HepG2 (cell line): ENCODE measurements around the gene EXOSC6. TPM values are rescaled to one million over a fixed set of nuclear protein-coding genes. Genes with fewer than 3 reads are reported as not detected.
"Not testable (repeated sequence)": the region's sequence is repeated elsewhere in the genome, so short reads cannot be mapped to it uniquely, and the experiment has no call there.

ENCODE experiments used
- ATAC-seq: fragments of 200-7000 bp; cut with Tn5 transposase; 3 replicates; pipeline ENCODE4 v1.9.1; 2020; ENCODE audit warnings: mild to moderate bottlenecking, moderate library complexity
- BruUV-seq: library from RNA; stranded (reverse); fragments of 400-500 nt; replicated peaks from 2 replicates; lab custom pipeline; 2021; lab: Mats Ljungman, UMichigan
- CTCF ChIA-PET: fragments of 300-600 bp; formaldehyde crosslinking; extraction: SDS; loops from one replicate; lab custom pipeline; 2021; ENCODE audit warnings: low total read pairs, inconsistent platforms, low intra/inter-chr PET ratio; lab: Yijun Ruan, JAX
- POLR2A ChIA-PET: fragments of 350-600 bp; sonication (Branson Sonifier 250); formaldehyde crosslinking; loops from one replicate; lab custom pipeline; 2020; ENCODE audit warnings: antibody characterized with exemption, inconsistent platforms; lab: Yijun Ruan, JAX
- DNase-seq: peaks from one replicate; pipeline ENCODE4 v3.0.0-alpha.2; 2015; ENCODE audit warnings: low spot score
- FAIRE-seq: peaks from 3 replicates; lab custom pipeline; 2011; peaks lifted over from hg19 to GRCh38; lab: Jason Lieb, UNC
- H2AFZ ChIP-seq: one replicate; pipeline ENCODE4 v1.6.1; 2011; ENCODE audit warnings: low read length, inconsistent platforms
- H3K27ac ChIP-seq: fragments of 300-600 bp; 3 replicates; pipeline ENCODE4 v1.8.0; 2011; ENCODE audit warnings: mixed run types, mild to moderate bottlenecking, mixed read lengths, low read length, inconsistent platforms; ENCODE audit not compliant: insufficient read depth; ENCODE audit errors: extremely low read length
- H3K27me3 ChIP-seq, 2 experiments: fragments of 200-600 bp in 1 of 2; 2 replicates in 1 of 2; 3 replicates in 1 of 2; pipeline versions ENCODE4 v1.6.0 to v1.8.0; 2011; ENCODE audit warnings: low read length in 2 of 2, mild to moderate bottlenecking in 2 of 2, moderate library complexity in 2 of 2, inconsistent platforms in 1 of 2; ENCODE audit not compliant: insufficient read depth in 2 of 2, control insufficient read depth in 1 of 2
- H3K36me3 ChIP-seq, 2 experiments: fragments of 200-600 bp in 1 of 2; replicated peaks in 1 of 2; 2 replicates in 1 of 2; 3 replicates in 1 of 2; pipeline versions ENCODE4 v1.5.1 to v1.8.0; 2011; ENCODE audit warnings: low read length in 2 of 2, inconsistent platforms in 1 of 2; ENCODE audit not compliant: insufficient read depth in 2 of 2, control insufficient read depth in 1 of 2
- H3K4me1 ChIP-seq: 2 replicates; pipeline ENCODE4 v1.5.1; 2012; ENCODE audit warnings: low read length, inconsistent platforms; ENCODE audit not compliant: insufficient read depth
- H3K4me2 ChIP-seq: 2 replicates; pipeline ENCODE4 v1.6.0; 2011; ENCODE audit warnings: low read depth, low read length, inconsistent platforms
- H3K4me3 ChIP-seq, 3 experiments: fragments of 200-600 bp in 1 of 3; sonication (generic), shearing (Covaris generic) in 1 of 3; replicated peaks in 1 of 3; 2 replicates each; pipeline ENCODE4 v1.5.1; 2011 to 2016; ENCODE audit warnings: low read length in 3 of 3, inconsistent platforms in 2 of 3, low read depth in 2 of 3, mild to moderate bottlenecking in 2 of 3, control low read depth in 1 of 3, mixed read lengths in 1 of 3; ENCODE audit not compliant: insufficient read depth in 1 of 3
- H3K79me2 ChIP-seq: one replicate; pipeline ENCODE4 v1.6.1; 2011; ENCODE audit warnings: low read length, inconsistent platforms; ENCODE audit not compliant: insufficient read depth
- H3K9ac ChIP-seq: 2 replicates; pipeline ENCODE4 v1.6.0; 2011; ENCODE audit warnings: mild to moderate bottlenecking, low read depth, low read length, inconsistent platforms; ENCODE audit not compliant: insufficient read depth
- H3K9me3 ChIP-seq: 2 replicates; pipeline ENCODE4 v1.5.1; 2012; ENCODE audit warnings: mild to moderate bottlenecking, low read length
- H4K20me1 ChIP-seq: 2 replicates; pipeline ENCODE4 v1.6.0; 2011; ENCODE audit warnings: inconsistent platforms, mild to moderate bottlenecking, low read length, moderate library complexity; ENCODE audit not compliant: insufficient read depth
- HNRNPK ChIP-seq: fragments of 200-400 bp; formaldehyde crosslinking; IDR thresholded peaks from 2 replicates; pipeline ENCODE4 v1.6.1; 2018; ENCODE audit warnings: low read length, low read depth, moderate library complexity, mild to moderate bottlenecking; ENCODE audit not compliant: poor library complexity, severe bottlenecking
- PCBP1 ChIP-seq: fragments of 200-400 bp; formaldehyde crosslinking; IDR thresholded peaks from 2 replicates; pipeline ENCODE4 v1.6.1; 2017; ENCODE audit warnings: mild to moderate bottlenecking, low read depth, low read length, borderline replicate concordance
- ZNF629 ChIP-seq: sonication (generic); formaldehyde crosslinking; conservative IDR thresholded peaks from 2 replicates; pipeline ENCODE4 v1.5.0; 2020; ENCODE audit warnings: missing genetic modification reagents
- WGBS: methylation state at CpG from one replicate; pipeline ENCODE4 v1.1.6; 2017; ENCODE audit warnings: low lambda C conversion rate; 5-methylcytosine and 5-hydroxymethylcytosine counted together
- in situ Hi-C: cut with HindIII; loops from 2 replicates; pipeline ENCODE4 v1.10.0; 2017; ENCODE audit warnings: low pct_unique_long_range_greater_than_20kb; ENCODE audit not compliant: extremely low pct_ligation_motif_present
- intact Hi-C: fragments of 100-400 bp; cut with micrococcal nuclease; formaldehyde crosslinking; loops from one replicate; pipeline ENCODE4 v1.10.0; 2022; ENCODE audit not compliant: unreplicated experiment
- polyA plus RNA-seq, 8 experiments: library from polyadenylated mRNA; depleted of rRNA in 3 of 8; stranded (reverse) in 7 of 8; unstranded in 1 of 8; fragments of >200 nt; fragmentation: Illumina TruSeq in 4 of 8; extraction: Trizol in 4 of 8; gene quantifications; 2 replicates each; pipeline versions ENCODE4 v1.2.1 to v1.2.3, GENCODE V29; 2011 to 2016; ENCODE audit warnings: low read depth in 4 of 8, missing spikeins in 1 of 8, mixed read lengths in 1 of 8; ENCODE audit not compliant: insufficient read depth in 1 of 8
- total RNA-seq, 5 experiments: library from RNA; depleted of rRNA; stranded (reverse); fragments of >200 nt; fragmentation: Illumina TruSeq; extraction: Trizol; gene quantifications; 2 replicates each; pipeline ENCODE4 v1.2.3, GENCODE V29; 2016; ENCODE audit warnings: low read depth in 1 of 5

EXOSC6 gene
- total and polyA plus RNA-seq, 2 of the 13 experiments (the other 11 are each of a cell fraction or from before 2014, with no cell fraction given): 13.1 to 39.9 TPM

DNA sequence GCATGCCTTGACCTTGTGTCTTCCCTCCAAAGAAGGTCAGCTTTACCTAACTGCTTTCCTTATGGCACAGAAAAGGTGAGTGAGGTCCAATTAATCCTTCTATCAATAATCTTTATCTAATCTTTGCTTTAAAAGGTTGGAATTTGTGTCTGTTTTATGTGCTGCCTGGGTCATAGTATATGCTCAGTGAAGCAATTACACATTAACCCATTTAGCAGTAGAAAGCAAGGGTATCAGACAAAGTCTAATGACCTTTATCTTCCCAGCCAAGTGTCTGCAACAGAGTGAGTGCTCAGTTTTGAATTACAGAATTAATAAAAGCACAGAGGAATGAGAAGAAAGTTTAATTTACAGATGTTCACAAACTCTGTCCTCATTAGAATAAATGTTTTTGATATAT lies 25.7 kb downstream of the EXOSC6 start:
- in situ Hi-C loops, FAIRE-seq, intact Hi-C loops, H3K9ac ChIP-seq, ATAC-seq, H3K9me3 ChIP-seq, H3K4me3 ChIP-seq, BruUV-seq, CTCF ChIA-PET, H4K20me1 ChIP-seq, H3K27ac ChIP-seq, H3K36me3 ChIP-seq, POLR2A ChIA-PET, H3K27me3 ChIP-seq, DNase-seq, H3K79me2 ChIP-seq, H3K4me2 ChIP-seq, H2AFZ ChIP-seq: not testable (repeated sequence)
- 0 out of 2 replicates have a peak, but pooled peaks cover 10% of the 10 kb centered on the region for H3K4me1 ChIP-seq
- TF ChIP-seq ZNF629 (CRISPR knock-in tag): peak; percentile 75

DNA sequence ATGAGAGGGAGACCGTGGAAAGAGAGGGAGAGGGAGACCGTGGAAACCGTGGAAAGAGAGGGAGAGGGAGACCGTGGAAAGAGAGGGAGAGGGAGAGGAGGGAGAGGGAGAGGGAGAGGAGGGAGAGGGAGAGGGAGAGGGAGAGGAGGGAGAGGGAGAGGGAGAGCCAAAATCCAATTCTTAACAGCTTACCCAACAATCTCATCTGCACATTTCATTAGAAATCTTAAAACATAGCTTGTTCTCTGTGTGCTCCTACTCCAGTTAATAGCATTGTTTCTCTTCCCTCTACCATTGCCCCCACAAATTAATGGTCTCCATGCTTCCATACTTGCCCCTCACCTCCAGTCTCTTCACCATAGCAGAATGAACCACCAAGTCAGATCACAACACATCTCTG lies 26.3 kb downstream of the EXOSC6 start:
- intact Hi-C loops, H4K20me1 ChIP-seq, H3K9me3 ChIP-seq, H2AFZ ChIP-seq, ATAC-seq, H3K4me2 ChIP-seq, H3K4me3 ChIP-seq, H3K27me3 ChIP-seq, FAIRE-seq, H3K79me2 ChIP-seq, CTCF ChIA-PET, H3K36me3 ChIP-seq, in situ Hi-C loops, H3K9ac ChIP-seq, DNase-seq, BruUV-seq, POLR2A ChIA-PET, H3K27ac ChIP-seq: not testable (repeated sequence)
- 0 out of 2 replicates have a peak, but pooled peaks cover 10% of the 10 kb centered on the region for H3K4me1 ChIP-seq
- WGBS: 98% methylated on average over 4 of the region's 4 CpGs
- TF ChIP-seq PCBP1: 0 out of 2 replicates have a peak, but pooled peaks have one; percentile 69
- TF ChIP-seq HNRNPK: peak; percentile 94

DNA sequence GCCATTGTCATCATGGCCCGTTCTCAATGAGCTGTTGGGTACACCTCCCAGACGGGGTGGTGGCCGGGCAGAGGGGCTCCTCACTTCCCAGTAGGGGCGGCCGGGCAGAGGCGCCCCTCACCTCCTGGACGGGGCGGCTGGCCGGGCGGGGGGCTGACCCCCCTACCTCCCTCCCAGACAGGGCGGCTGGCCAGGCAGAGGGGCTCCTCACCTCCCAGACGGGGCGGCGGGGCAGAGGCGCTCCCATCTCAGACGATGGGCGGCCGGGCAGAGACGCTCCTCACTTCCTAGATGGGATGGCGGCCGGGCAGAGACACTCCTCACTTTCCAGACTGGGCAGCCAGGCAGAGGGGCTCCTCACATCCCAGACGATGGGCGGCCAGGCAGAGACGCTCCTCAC lies 27.1 kb downstream of the EXOSC6 start:
- no CpG with 5 or more reads among the region's 24 CpGs for WGBS
- FAIRE-seq, H4K20me1 ChIP-seq, H3K27me3 ChIP-seq, H2AFZ ChIP-seq, in situ Hi-C loops, H3K9ac ChIP-seq, H3K27ac ChIP-seq, H3K79me2 ChIP-seq, DNase-seq, H3K36me3 ChIP-seq, BruUV-seq, H3K4me3 ChIP-seq, H3K4me2 ChIP-seq, H3K9me3 ChIP-seq, intact Hi-C loops, POLR2A ChIA-PET, ATAC-seq, CTCF ChIA-PET: not testable (repeated sequence)
- 0 out of 2 replicates have a peak, but pooled peaks cover 10% of the 10 kb centered on the region for H3K4me1 ChIP-seq

DNA sequence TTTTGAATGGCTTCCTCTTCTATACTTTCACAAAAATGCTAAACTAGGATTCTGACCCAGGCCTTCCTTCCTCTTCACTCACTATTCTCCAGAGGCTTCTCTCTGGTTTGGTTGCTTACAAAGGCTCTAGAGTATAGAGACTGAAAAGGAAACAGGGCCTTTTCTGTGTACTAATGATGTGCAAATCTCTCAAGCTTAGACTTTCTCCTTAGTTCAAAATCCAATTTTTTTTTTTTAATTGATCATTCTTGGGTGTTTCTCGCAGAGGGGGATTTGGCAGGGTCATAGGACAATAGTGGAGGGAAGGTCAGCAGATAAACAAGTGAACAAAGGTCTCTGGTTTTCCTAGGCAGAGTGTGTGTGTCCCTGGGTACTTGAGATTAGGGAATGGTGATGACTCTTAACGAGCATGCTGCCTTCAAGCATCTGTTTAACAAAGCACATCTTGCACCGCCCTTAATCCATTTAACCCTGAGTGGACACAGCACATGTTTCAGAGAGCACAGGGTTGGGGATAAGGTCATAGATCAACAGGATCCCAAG lies 27.7 kb downstream of the EXOSC6 start:
- intact Hi-C loops, H3K9me3 ChIP-seq, ATAC-seq, POLR2A ChIA-PET, H3K4me2 ChIP-seq, H4K20me1 ChIP-seq, H3K36me3 ChIP-seq, DNase-seq, H3K4me3 ChIP-seq, H3K9ac ChIP-seq, in situ Hi-C loops, H3K27ac ChIP-seq, H2AFZ ChIP-seq, H3K27me3 ChIP-seq, BruUV-seq, H3K79me2 ChIP-seq, CTCF ChIA-PET, FAIRE-seq: not testable (repeated sequence)
- 0 out of 2 replicates have a peak, but pooled peaks cover 10% of the 10 kb centered on the region for H3K4me1 ChIP-seq
- 26% methylated on average over 1 of the region's 3 CpGs for whole genome bisulfite sequencing
